Iris pigment epithelial cell (primary cell): ENCODE data around the gene HSPB6.
"Not testable (repeated sequence)": the region's sequence is repeated elsewhere in the genome, so short reads cannot be mapped to it uniquely, and the experiment has no call there.

Source experiments
- DNase-seq: peaks from one replicate; pipeline ENCODE4 v3.0.0-alpha.2; 2011; ENCODE audit warnings: low read depth

Gene HSPB6

DNA sequence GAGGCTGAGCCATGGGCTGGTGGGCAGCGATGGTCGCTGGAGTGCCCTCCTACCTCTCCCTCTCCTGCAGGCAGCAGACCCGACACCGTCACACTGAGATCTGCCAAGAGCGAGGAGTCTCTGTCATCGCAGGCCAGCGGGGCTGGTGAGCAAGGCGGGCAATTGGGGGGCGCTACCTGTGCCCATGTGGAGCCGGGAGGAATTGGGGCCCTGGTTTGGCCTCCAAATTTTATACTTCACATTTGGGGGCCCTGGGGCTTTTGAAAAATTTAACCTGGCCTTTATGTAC lies 28.5 kb upstream of the HSPB6 start:
- no peak for DNase-seq

DNA sequence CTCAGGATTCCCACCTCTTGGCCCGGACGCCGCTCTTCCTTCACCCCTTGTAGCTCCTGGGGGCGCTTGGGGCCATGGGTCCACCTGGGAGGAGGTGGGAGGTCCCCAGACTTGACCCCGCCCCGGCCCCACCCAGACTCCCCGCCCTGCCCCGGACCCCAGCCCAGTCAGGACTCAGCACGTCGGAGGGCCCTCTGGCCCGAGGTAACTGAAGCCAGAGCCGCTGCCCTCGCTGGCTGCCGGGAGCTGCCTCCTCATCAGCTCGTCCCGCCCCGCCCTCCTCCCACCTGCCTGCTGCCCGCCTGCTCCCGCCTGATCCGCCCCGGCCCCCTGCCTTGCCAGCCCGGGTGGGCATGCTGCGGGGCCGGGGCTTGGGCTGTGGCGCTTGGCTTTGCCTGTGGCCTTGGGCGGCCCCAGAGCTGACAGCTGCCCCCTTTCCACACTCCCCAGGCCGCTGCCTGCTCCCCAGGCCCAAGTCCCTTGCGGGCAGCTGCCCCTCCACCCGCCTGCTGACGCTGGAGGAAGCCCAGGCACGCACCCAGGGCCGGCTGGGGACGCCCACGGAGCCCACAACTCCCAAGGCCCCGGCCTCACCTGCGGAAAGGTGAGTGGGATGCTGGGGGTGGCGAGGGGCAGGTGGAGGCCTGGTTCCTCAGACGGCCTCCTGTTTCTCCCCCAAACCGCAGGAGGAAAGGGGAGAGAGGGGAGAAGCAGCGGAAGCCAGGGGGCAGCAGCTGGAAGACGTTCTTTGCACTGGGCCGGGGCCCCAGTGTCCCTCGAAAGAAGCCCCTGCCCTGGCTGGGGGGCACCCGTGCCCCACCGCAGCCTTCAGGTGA lies 27.9 kb upstream of the HSPB6 start:
- DNase-seq, result no peak

GRCh38 chr19:35783469-35784434 lies 26.9 kb upstream of the HSPB6 start:
- no peak for DNase-seq

- no peak for DNase-seq
Observed at GRCh38 chr19:35782589-35782988, 25.8 kb upstream of the HSPB6 start.

DNA sequence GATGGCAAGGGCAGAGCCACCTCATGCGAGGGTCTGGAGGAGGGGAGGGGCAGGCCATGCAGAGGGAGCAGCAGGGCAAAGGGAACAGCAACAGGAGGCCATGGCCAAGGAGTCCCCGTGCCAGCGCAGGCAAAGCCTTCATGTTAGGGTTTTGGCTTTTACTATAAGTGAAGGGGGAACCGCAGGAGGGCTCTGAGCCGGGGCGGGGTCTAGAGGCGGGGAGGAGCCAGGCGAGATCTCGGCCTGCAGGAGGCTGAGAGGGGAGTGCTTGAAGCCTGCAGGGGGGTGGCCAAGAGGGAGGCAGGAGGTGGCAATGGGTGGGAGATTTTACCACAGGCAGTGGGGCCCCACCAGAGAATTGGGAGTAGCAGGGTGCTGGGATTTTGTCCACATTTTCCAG lies 24.8 kb upstream of the HSPB6 start:
- no peak for DNase-seq

GRCh38 chr19:35780717-35781116 lies 23.9 kb upstream of the HSPB6 start:
- DNase-seq, result no peak

GRCh38 chr19:35780058-35780457 lies 23.2 kb upstream of the HSPB6 start:
- DNase-seq, result no peak

DNA sequence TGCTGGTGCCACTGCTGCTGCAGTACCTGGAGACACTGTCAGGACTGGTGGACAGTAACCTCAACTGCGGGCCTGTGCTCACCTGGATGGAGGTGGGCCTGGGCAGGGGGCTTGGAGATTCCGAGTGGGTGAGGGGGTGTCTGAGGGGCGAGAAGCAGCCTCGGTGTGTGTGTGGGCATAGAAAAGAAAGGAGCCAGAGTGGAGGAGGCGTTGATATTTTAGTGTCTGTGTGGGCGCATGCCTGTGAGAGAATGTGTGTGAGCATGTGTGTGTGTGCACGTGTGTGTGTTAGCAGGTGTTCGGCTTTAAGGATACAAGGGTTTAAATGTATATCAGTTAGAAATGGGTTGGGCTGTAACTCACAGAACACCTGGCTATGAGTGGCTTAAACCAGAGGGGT lies 22.2 kb upstream of the HSPB6 start:
- no peak for DNase-seq

- DNase-seq, result no peak
Observed at GRCh38 chr19:35777961-35778360, 21.1 kb upstream of the HSPB6 start.

- no peak for DNase-seq
Observed at GRCh38 chr19:35777086-35777841, 20.4 kb upstream of the HSPB6 start.

DNA sequence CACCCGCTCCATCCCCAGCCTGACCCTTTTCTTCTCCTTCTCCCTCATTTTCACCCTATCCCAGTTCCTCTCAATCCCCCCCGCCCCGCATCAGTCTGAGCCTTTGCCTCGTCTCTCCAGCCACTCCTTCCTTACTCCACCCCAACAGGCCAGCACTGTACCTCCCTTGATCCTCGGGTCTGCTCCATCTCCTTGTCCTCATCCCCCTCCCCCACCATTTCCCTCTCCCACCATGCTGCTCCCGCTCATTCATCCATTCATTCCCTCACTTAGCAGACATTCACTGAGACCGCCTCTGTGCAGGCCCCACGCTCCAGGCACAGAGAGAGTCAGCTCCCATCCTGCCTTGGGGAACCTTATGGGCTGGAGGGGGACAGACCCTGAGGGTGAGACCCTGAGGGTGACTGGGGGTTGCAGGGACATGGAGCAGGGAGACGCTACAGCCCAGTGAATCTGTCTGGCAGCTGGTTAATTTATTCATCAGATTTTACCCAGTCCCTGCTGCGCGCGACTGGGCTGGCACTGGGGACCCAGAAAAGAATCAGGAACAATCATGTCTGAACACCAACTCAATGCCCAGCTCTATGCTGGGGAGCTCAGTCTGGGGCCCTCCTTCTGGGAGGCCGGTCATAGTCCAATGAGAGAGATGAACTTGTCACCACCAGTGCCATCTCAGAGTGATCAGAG lies 19.4 kb upstream of the HSPB6 start:
- no peak for DNase-seq

- DNase-seq, result peak; percentile 94
Observed at GRCh38 chr19:35775298-35776101, 18.7 kb upstream of the HSPB6 start, which contains the start of gene ARHGAP33. Gene ARHGAP33, plus strand, starts transcription at chr19:35775564. Its CDS starts 95 bp downstream, at chr19:35775659.

DNA sequence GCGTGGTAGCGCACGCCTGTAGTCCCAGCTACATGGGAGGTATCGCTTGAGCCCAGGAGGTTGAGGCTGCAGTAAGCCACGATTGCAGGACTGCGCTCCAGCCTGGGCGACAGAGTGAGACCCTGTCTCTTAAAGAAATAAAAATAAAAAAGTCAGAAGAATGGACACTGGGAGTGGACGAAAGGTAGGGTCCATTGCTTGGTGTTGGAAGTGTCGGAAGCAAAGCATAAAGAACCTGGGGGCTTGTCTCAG lies 18.1 kb upstream of the HSPB6 start:
- DNase-seq, result no peak

GRCh38 chr19:35774274-35775045 lies 17.6 kb upstream of the HSPB6 start:
- no peak for DNase-seq

DNA sequence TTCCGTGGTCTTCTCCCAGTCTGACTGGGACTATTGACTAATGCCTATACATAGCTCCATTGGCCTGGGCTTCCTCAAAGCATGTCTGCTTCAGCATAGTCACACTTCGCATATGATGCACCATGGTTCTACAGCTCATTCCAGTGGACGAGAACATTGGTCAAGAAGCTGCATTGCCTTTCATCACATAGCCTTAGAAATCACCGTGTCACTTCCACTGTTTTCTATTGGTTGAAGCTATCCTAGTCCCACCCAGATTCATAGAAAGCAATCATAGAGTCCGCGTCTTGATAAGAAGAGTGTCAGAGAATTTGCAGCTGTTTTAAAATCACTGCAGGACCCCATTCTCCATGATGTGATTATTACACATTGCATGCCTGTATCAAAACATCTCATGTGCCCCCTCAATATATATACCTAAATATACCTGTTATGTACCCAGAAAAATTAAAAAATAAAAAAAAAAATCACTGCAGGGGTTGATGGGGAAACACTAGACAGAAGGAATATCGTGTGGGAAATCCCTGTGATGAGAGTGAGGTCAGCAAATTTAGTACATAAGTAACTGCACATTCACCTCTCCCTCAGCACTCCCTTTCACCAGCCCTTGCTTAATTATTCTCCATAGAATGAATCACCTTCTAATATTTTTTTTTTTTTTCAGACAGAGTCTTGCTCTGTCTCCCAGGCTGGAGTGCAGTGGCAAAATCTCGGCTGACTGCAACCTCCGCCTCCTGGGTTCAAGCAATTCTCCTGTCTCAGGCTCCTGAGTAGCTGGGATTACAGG lies 16.4 kb upstream of the HSPB6 start:
- no peak for DNase-seq

DNA sequence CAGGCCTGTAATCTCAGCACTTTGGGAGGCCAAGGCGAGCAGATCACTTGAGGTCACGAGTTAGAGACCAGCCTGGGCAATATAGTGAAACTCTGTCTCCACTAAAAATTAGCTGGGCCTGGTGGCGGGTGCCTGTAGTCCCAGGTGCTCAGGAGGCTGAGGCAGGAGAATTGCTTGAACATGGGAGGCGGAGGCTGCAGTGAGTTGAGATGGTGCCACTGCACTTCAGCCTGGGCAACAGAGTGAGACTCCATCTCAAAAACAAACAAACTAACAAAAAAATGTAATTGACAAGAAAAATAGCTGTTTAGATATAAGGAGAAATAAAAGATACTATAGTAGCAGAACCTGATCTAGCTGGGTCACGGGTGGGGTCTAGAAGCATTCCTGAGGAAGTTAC lies 15.5 kb upstream of the HSPB6 start:
- DNase-seq, result not testable (repeated sequence)

GRCh38 chr19:35768082-35768421 lies 11.2 kb upstream of the HSPB6 start:
- DNase-seq, result no peak

- no peak for DNase-seq
Observed at GRCh38 chr19:35767288-35768081, 10.7 kb upstream of the HSPB6 start.

GRCh38 chr19:35766571-35767104 lies 9.8 kb upstream of the HSPB6 start:
- DNase-seq, result no peak
